K562 (cell line): ENCODE data around the gene FKRP. TPM values are rescaled to one million over a fixed set of nuclear protein-coding genes. Genes with fewer than 3 reads are reported as not detected.
A peak's percentile ranks its signal among the peaks of the same experiment; 100 is the strongest.

Experiments used
- ATAC-seq: fragments of 200-7000 bp; cut with Tn5 transposase; 3 replicates; pipeline ENCODE4 v1.9.1; 2020; ENCODE audit warnings: moderate library complexity
- BruUV-seq: library from RNA; stranded (reverse); fragments of 400-500 nt; replicated peaks from 2 replicates; lab custom pipeline; 2021; lab: Mats Ljungman, UMichigan
- CTCF ChIA-PET: fragments of 300-600 bp; formaldehyde crosslinking; extraction: SDS; loops from one replicate; lab custom pipeline; 2021; ENCODE audit warnings: low intra/inter-chr PET ratio; lab: Yijun Ruan, JAX
- POLR2A ChIA-PET: fragments of 300-600, 350-650 bp; sonication (Branson Sonifier 250); formaldehyde crosslinking; extraction: SDS; loops from one replicate; lab custom pipeline; 2021; ENCODE audit warnings: antibody characterized with exemption, inconsistent platforms; lab: Yijun Ruan, JAX
- DNase-seq, 4 experiments: peaks; one replicate each; pipeline versions ENCODE4 v3.0.0 to v3.0.0-alpha.2; 2011 to 2018; ENCODE audit warnings: low spot score in 3 of 4, mixed read lengths in 3 of 4; ENCODE audit errors: extremely low read depth in 1 of 4
- FAIRE-seq: peaks from 2 replicates; lab custom pipeline; 2011; peaks lifted over from hg19 to GRCh38; lab: Jason Lieb, UNC
- H2AFZ ChIP-seq: 2 replicates; pipeline ENCODE4 v1.6.0; 2011; ENCODE audit warnings: low read depth, low read length, control low read depth, inconsistent platforms
- H3K27ac ChIP-seq: fragments of 200-600 bp; 3 replicates; pipeline ENCODE4 v1.8.0; 2011; ENCODE audit warnings: low read depth, mild to moderate bottlenecking, control low read depth, inconsistent platforms, low read length, moderate library complexity, mixed read lengths; ENCODE audit errors: extremely low read depth
- H3K27me3 ChIP-seq, 2 experiments: fragments of 300-600 bp in 1 of 2; 2 replicates in 1 of 2; 3 replicates in 1 of 2; pipeline versions ENCODE4 v1.6.0 to v1.8.0; 2011; ENCODE audit warnings: inconsistent platforms in 2 of 2, low read length in 2 of 2, mild to moderate bottlenecking in 1 of 2, mixed read lengths in 1 of 2, moderate library complexity in 1 of 2; ENCODE audit not compliant: control insufficient read depth in 2 of 2, insufficient read depth in 2 of 2
- H3K36me3 ChIP-seq: fragments of 300-600 bp; 3 replicates; pipeline ENCODE4 v1.8.0; 2011; ENCODE audit warnings: mild to moderate bottlenecking, low read length, inconsistent platforms; ENCODE audit not compliant: control insufficient read depth, insufficient read depth
- H3K4me1 ChIP-seq, 2 experiments: fragments of 200-600 bp in 1 of 2; replicated peaks in 1 of 2; 2 replicates in 1 of 2; 3 replicates in 1 of 2; pipeline versions ENCODE4 v1.5.1 to v1.8.0; 2011; ENCODE audit warnings: inconsistent platforms in 2 of 2, low read length in 2 of 2, mild to moderate bottlenecking in 1 of 2, mixed read lengths in 1 of 2, moderate library complexity in 1 of 2; ENCODE audit not compliant: control insufficient read depth in 2 of 2, insufficient read depth in 2 of 2
- H3K4me2 ChIP-seq: 2 replicates; pipeline ENCODE4 v1.6.1; 2011; ENCODE audit warnings: low read length, control low read depth, inconsistent platforms, mixed read lengths; ENCODE audit not compliant: insufficient read depth
- H3K4me3 ChIP-seq: fragments of 200-600 bp; sonication (generic), shearing (Covaris generic); 2 replicates; pipeline ENCODE4 v1.5.1; 2016; ENCODE audit warnings: control low read depth, inconsistent platforms
- H3K79me2 ChIP-seq: fragments of 200-600 bp; 3 replicates; pipeline ENCODE4 v1.8.0; 2011; ENCODE audit warnings: low read length, inconsistent platforms; ENCODE audit not compliant: control insufficient read depth, insufficient read depth
- H3K9ac ChIP-seq, 2 experiments: 2 replicates each; pipeline versions ENCODE4 v1.6.0 to v1.6.1; 2011; ENCODE audit warnings: low read depth in 2 of 2, low read length in 2 of 2, control low read depth in 1 of 2, inconsistent platforms in 1 of 2, mild to moderate bottlenecking in 1 of 2, mixed read lengths in 1 of 2; ENCODE audit not compliant: insufficient read depth in 1 of 2
- H3K9me1 ChIP-seq: one replicate; pipeline ENCODE4 v1.6.0; 2011; ENCODE audit warnings: inconsistent platforms, mild to moderate bottlenecking, low read length, moderate library complexity; ENCODE audit not compliant: control insufficient read depth, insufficient read depth
- H3K9me3 ChIP-seq: replicated peaks from 2 replicates; pipeline ENCODE4 v1.5.1; 2011; ENCODE audit warnings: low read depth, low read length, inconsistent platforms; ENCODE audit not compliant: control insufficient read depth, insufficient read depth
- H4K20me1 ChIP-seq: replicated peaks from 2 replicates; pipeline ENCODE4 v1.6.1; 2011; ENCODE audit warnings: low read length, inconsistent platforms, mixed read lengths; ENCODE audit not compliant: control insufficient read depth, insufficient read depth
- EP400 ChIP-seq: fragments of 450-650 bp; IDR thresholded peaks from 2 replicates; pipeline ENCODE4 v1.6.1; 2017; ENCODE audit warnings: antibody characterized with exemption, mild to moderate bottlenecking, moderate library complexity
- GABPB2 ChIP-seq: fragments of 250-450 bp; sonication (Bioruptor Pico); conservative IDR thresholded peaks from 2 replicates; pipeline ENCODE4 v1.5.1; 2021; ENCODE audit warnings: mild to moderate bottlenecking
- RBBP5 ChIP-seq: fragments of 200-600 bp; sonication (generic); IDR thresholded peaks from 2 replicates; pipeline ENCODE4 v1.6.1; 2012; ENCODE audit warnings: borderline replicate concordance, mild to moderate bottlenecking, low read length, control low read depth, inconsistent platforms; ENCODE audit not compliant: insufficient read depth, poor library complexity, severe bottlenecking
- RBM15 ChIP-seq: fragments of 200-400 bp; formaldehyde crosslinking; IDR thresholded peaks from 2 replicates; pipeline ENCODE4 v1.6.1; 2018; ENCODE audit warnings: mild to moderate bottlenecking, low read length, moderate library complexity; ENCODE audit not compliant: insufficient read depth
- SMARCE1 ChIP-seq: fragments of 450-650 bp; IDR thresholded peaks from 2 replicates; pipeline ENCODE4 v1.7.1; 2016; ENCODE audit warnings: mild to moderate bottlenecking
- ZEB2 ChIP-seq: fragments of 450-650 bp; IDR thresholded peaks from 2 replicates; pipeline ENCODE4 v1.6.1; 2016
- ZNF133 ChIP-seq: fragments of 250-450 bp; sonication (Bioruptor Pico); IDR thresholded peaks from 2 replicates; pipeline ENCODE4 v1.4.0; 2020; ENCODE audit warnings: mild to moderate bottlenecking
- ZNF184 ChIP-seq: sonication (generic); formaldehyde crosslinking; IDR thresholded peaks from 2 replicates; pipeline ENCODE4 v1.5.0; 2020; ENCODE audit warnings: missing genetic modification reagents
- WGBS: fragments of 100-300 bp; shearing (Covaris generic); methylation state at CpG from one replicate; pipeline ENCODE4 v1.1.6; 2016; ENCODE audit warnings: low coverage, mixed read lengths; ENCODE audit not compliant: insufficient coverage; ENCODE audit errors: missing lambda C conversion rate; 5-methylcytosine and 5-hydroxymethylcytosine counted together
- in situ Hi-C: fragments of 300-500 bp; cut with MboI; formaldehyde crosslinking; loops from 4 replicates; pipeline ENCODE4 v1.15.0; 2018; ENCODE audit warnings: inconsistent platforms, mixed read lengths
- intact Hi-C: fragments of 100-400 bp; cut with micrococcal nuclease; formaldehyde crosslinking; loops from 2 replicates; pipeline ENCODE4 v1.14.2; 2022
- polyA plus RNA-seq, 8 experiments: library from polyadenylated mRNA; depleted of rRNA in 4 of 8; stranded (reverse) in 5 of 8; unstranded in 3 of 8; fragments of >200 nt; fragmentation: Nextera tagmentation in 2 of 8; fragmentation: Illumina TruSeq in 1 of 8; extraction: Ambion mirVana in 2 of 8; extraction: Trizol in 1 of 8; gene quantifications; 2 replicates each; pipeline versions ENCODE4 v1.2.1 to v1.2.3, GENCODE V29; 2011 to 2014; ENCODE audit warnings: inconsistent platforms in 1 of 8, missing spikeins in 1 of 8
- total RNA-seq, 7 experiments: library from RNA; depleted of rRNA in 6 of 7; stranded (reverse); fragments of >200 nt in 6 of 7; fragmentation: Illumina TruSeq in 2 of 7; extraction: Trizol in 2 of 7; gene quantifications; 2 replicates each; pipeline versions ENCODE4 v1.2.1 to v1.2.3, GENCODE V29; 2011 to 2021; ENCODE audit warnings: low replicate concordance in 1 of 7
- TF ChIP-seq, protein P1 (sequence below): fragments of 250-450 bp; sonication (Bioruptor Pico); IDR thresholded peaks from 2 replicates; pipeline ENCODE4 v1.9.0; 2021; ENCODE audit warnings: mild to moderate bottlenecking, inconsistent platforms
- TF ChIP-seq, protein P2 (sequence below), 2 experiments: fragments of 450-650 bp in 1 of 2; sonication (generic) in 1 of 2; formaldehyde crosslinking in 1 of 2; IDR thresholded peaks; 2 replicates each; pipeline versions ENCODE4 v1.7.1 to v1.9.0; 2016 to 2022; ENCODE audit warnings: inconsistent platforms in 1 of 2, mild to moderate bottlenecking in 1 of 2, missing genetic modification reagents in 1 of 2

FKRP gene
- total and polyA plus RNA-seq, 9 of the 15 experiments (the other 6 are each of a cell fraction or from before 2014, with no cell fraction given): 0.68 to 16.1 (median 6.5) TPM

DNA sequence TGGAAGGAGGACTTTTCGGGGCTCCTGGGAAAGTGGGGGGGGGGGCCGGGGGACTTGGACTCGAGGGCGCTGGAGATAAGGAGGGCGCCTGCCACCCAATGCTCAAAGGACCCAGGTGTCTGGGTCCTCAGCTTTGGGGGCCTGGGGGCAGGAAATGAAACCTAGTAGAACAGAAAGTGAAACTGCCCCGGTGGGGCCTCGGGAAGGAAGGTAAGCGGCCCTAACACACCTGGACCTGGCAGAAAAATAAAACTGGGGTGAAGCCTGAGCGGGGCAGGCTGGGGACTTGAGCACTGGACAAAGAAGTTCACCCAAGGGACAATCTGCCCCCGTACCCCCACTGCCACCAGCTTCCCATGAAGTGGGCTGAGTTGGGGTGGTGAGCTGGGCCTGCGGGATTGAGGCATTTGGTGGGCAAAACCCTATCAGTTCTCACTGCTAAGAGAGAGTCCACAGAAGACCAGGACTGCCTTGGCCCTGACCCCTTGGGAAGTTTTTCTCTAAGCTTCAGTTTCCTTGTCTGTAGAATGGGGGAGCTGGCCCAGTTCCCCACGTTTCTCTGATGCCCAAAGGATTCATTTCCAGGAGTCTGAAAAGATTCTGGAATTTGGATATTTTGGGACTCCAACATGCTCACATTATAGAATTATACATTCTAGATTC lies 31.3 kb upstream of the FKRP start:
- Histone ChIP-seq H4K20me1 (peaks cover 4% of the 10 kb centered on the region; the same call in 1 of the 2 replicates), H3K27ac (peak overlapping the region; percentile 89), H3K4me1 (peaks cover 22 to 56% of the 10 kb centered on the region in 2 experiments), H3K4me2 (peak overlapping the region; percentile 94), H3K9ac (peak overlapping the region; percentile 85 to 86), H3K36me3 (peaks cover 27% of the 10 kb centered on the region; the same call in 1 of the 3 replicates), H3K27me3 (no peaks in the 10 kb centered on the region), H3K79me2 (peaks cover 27% of the 10 kb centered on the region), H3K9me1 (no peaks in the 10 kb centered on the region), H3K9me3 (no peaks in the 10 kb centered on the region), H2AFZ (peak overlapping the region; percentile 71), H3K4me3 (peak overlapping the region; percentile 70)
- intact Hi-C loops (no loop called here), in situ Hi-C loops (no loop called here)
- ATAC-seq (peak; percentile 1), FAIRE-seq (peak; percentile 6), DNase-seq (no peak)
- ChIA-PET CTCF (no interaction called here), POLR2A (interaction anchor here (0.5 to 2.7 kb wide), 13 partner anchors 9 to 922 kb away, joined by 3 to 10 read pairs (median 4); partner anchors contain the start of genes CALM3, DMWD and SLC1A5)
- no TSS peak for BruUV-seq
- WGBS: 5% methylated on average over 7 of the region's 12 CpGs
- no peak for TF ChIP-seq ZNF184 (CRISPR knock-in tag)
- peak; percentile 90 for TF ChIP-seq RBBP5
- TF ChIP-seq, protein P1, sequence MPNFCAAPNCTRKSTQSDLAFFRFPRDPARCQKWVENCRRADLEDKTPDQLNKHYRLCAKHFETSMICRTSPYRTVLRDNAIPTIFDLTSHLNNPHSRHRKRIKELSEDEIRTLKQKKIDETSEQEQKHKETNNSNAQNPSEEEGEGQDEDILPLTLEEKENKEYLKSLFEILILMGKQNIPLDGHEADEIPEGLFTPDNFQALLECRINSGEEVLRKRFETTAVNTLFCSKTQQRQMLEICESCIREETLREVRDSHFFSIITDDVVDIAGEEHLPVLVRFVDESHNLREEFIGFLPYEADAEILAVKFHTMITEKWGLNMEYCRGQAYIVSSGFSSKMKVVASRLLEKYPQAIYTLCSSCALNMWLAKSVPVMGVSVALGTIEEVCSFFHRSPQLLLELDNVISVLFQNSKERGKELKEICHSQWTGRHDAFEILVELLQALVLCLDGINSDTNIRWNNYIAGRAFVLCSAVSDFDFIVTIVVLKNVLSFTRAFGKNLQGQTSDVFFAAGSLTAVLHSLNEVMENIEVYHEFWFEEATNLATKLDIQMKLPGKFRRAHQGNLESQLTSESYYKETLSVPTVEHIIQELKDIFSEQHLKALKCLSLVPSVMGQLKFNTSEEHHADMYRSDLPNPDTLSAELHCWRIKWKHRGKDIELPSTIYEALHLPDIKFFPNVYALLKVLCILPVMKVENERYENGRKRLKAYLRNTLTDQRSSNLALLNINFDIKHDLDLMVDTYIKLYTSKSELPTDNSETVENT (CRISPR knock-in tag): 0 out of 2 replicates have a peak, but pooled peaks have one; percentile 43
- 0 out of 2 replicates have a peak, but pooled peaks have one; percentile 41 for TF ChIP-seq SMARCE1
- no peak for TF ChIP-seq GABPB2 (CRISPR knock-in tag)
- TF ChIP-seq RBM15: no peak
- 0 out of 2 replicates have a peak, but pooled peaks have one; percentile 18 for TF ChIP-seq EP400
- TF ChIP-seq, protein P2, sequence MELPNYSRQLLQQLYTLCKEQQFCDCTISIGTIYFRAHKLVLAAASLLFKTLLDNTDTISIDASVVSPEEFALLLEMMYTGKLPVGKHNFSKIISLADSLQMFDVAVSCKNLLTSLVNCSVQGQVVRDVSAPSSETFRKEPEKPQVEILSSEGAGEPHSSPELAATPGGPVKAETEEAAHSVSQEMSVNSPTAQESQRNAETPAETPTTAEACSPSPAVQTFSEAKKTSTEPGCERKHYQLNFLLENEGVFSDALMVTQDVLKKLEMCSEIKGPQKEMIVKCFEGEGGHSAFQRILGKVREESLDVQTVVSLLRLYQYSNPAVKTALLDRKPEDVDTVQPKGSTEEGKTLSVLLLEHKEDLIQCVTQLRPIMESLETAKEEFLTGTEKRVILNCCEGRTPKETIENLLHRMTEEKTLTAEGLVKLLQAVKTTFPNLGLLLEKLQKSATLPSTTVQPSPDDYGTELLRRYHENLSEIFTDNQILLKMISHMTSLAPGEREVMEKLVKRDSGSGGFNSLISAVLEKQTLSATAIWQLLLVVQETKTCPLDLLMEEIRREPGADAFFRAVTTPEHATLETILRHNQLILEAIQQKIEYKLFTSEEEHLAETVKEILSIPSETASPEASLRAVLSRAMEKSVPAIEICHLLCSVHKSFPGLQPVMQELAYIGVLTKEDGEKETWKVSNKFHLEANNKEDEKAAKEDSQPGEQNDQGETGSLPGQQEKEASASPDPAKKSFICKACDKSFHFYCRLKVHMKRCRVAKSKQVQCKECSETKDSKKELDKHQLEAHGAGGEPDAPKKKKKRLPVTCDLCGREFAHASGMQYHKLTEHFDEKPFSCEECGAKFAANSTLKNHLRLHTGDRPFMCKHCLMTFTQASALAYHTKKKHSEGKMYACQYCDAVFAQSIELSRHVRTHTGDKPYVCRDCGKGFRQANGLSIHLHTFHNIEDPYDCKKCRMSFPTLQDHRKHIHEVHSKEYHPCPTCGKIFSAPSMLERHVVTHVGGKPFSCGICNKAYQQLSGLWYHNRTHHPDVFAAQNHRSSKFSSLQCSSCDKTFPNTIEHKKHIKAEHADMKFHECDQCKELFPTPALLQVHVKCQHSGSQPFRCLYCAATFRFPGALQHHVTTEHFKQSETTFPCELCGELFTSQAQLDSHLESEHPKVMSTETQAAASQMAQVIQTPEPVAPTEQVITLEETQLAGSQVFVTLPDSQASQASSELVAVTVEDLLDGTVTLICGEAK (IDR thresholded peaks at IDR 0.05): no peak; the same call in 1 of the 2 replicates
- TF ChIP-seq, protein P2 (CRISPR knock-in tag; IDR thresholded peaks at IDR 0.05): no peak
- TF ChIP-seq ZNF133 (CRISPR knock-in tag): no peak
- TF ChIP-seq ZEB2: peak; percentile 71
